ENCODE data around the gene GABRP.

DNA sequence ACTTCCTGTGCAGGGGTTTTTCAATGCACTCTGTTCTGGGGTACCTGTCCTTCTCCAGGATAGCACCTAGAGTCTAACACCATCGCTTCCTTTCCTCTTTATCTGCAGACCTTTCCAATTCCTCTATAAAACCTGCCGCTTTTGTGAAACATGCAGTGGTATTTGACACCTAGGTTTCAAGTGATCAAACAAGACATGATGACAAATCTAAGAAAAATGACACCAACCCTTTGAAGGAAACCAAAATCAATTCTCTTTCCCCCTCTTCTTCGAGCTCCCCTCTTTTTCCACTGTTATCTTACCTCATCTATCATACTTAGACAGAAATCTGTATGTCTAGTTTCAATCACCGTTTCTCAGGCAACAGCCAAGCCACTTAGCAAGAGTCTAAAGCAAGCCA, 52.7 kb downstream of the GABRP start:
- TF ChIP-seq, protein P1, sequence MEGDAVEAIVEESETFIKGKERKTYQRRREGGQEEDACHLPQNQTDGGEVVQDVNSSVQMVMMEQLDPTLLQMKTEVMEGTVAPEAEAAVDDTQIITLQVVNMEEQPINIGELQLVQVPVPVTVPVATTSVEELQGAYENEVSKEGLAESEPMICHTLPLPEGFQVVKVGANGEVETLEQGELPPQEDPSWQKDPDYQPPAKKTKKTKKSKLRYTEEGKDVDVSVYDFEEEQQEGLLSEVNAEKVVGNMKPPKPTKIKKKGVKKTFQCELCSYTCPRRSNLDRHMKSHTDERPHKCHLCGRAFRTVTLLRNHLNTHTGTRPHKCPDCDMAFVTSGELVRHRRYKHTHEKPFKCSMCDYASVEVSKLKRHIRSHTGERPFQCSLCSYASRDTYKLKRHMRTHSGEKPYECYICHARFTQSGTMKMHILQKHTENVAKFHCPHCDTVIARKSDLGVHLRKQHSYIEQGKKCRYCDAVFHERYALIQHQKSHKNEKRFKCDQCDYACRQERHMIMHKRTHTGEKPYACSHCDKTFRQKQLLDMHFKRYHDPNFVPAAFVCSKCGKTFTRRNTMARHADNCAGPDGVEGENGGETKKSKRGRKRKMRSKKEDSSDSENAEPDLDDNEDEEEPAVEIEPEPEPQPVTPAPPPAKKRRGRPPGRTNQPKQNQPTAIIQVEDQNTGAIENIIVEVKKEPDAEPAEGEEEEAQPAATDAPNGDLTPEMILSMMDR (IDR thresholded peaks at IDR 0.05; ENCODE audit: extremely low read depth in 1 of 2, insufficient read depth in 1 of 2, low read depth in 1 of 2, low read length in 2 of 2), result no peak
- TF ChIP-seq MYC (IDR thresholded peaks at IDR 0.05; ENCODE audit: low read depth, low read length), result no peak

Data from endothelial cell of umbilical vein (primary cell).